ENCODE measurements around the gene KNDC1.
"Not testable (repeated sequence)": the region's sequence is repeated elsewhere in the genome, so short reads cannot be mapped to it uniquely, and the experiment has no call there.

Gene KNDC1

DNA sequence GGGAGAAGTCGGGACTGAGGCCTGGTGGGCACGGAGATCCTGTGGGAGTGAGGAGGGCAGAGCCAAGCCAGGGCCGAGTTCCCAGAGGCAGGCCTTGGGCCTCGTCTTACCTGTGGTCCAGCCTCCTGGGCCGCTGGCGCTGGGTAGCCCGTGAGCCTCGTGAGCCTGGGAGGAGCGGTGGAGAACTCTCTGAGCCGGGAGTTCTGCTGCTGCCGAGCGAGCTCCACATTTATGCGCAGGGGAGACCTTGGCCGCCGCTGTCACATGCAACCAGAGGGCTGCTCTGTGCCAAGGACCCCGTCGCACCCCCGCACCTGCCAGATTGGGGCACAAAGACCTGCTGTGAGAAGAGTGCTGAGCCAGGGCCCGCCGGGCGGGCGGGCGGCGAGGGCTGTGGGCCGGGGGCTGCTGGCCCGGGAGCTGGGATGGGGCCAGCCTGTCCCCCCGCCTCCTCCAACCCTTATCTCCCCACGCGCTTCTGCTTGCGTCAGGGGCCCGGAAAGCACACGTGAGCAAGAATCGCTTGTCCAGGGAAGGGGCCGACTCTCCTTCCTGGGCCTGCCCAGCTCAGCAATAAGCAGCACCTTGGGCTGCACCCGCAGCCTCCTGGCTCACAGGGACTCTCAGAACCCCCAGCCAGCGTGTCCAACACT is 87.8 kb downstream of the KNDC1 start:
- DNase-seq: no peak

DNA sequence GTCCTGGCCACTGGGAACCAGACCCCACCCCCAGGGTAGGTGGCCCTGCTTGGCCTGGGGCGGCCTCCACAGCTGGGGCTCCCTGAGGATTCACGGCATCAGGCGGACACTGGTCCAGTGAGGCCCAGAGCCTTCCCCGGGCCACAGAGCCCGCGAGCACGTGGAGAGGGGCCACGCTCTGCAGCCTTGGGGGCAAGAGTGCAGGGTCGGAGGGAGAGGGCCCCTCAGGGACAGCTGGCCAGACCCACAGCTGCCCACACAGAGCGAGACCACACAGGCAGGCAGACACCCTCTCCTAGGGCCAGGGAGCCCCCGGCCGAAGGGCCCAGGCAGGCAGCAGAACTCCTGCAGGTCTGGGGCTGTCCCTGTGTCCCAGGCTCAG is 88.3 kb downstream of the KNDC1 start:
- no peak for DNase-seq

DNA sequence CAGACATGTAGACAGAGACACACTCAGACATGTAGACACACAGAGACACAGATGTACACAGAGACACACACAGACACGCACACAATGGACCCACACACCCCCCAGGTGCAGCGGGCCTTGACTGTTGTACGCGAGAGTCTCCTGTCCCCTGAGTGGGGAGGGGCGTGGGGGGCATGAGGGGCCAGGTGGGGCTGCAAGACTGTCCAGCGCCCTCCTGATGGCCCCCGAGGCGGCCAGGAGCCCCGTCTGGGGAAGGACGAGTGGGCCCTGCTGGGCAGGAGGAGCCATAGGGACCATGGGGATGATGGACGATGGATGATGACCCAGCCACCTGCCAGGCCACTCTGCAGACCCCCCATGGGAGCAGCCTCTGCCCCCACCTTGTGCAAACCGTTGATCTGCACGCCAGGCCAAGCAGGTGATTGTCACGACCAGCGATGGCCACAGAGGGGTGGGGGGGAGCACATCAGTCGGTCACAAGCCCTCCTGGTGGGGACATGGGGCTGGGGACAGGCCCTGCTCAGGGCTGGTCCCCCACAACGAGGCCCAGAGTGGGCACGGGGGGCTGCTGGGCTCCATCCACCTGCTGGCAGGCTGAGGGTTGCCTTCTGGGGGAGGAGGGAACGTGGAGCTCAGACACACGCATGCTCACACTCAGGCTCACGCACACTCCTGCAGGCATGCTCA is 89.2 kb downstream of the KNDC1 start:
- DNase-seq: no peak

DNA sequence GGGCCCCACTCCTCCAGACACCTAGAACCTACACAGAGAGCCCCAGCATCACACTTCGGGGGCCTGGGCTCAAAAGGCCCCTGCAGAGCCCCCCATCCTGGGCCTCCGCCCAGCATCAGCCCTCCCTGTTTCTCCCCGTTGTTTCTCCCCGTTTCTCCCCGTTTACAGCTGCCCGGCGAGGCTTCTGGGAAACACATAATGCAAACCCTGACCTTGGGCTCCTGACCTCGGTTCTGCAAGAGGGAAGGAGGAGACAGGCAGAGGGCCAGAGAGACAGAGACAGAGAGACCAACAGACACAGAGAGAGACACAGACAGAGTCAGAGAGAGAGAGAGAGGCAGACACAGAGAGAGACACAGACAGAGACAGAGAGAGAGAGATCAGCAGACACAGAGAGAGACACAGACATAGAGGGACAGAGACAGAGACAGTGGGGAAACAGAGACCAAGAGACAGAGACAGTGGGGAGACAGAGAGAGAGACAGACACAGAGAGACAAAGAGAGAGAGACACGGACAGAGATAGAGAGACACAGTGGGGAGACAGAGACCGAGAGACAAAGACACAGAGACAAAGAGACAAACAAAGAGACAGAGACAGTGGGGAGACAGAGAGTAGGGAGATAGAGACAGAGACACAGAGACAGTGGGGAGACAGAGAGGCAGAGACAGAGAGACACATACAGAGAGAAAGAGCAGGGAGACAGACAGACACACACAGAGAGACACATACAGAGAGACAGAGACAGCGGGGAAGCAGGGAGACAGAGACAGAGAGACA is 90.1 kb downstream of the KNDC1 start:
- DNase-seq: no peak

DNA sequence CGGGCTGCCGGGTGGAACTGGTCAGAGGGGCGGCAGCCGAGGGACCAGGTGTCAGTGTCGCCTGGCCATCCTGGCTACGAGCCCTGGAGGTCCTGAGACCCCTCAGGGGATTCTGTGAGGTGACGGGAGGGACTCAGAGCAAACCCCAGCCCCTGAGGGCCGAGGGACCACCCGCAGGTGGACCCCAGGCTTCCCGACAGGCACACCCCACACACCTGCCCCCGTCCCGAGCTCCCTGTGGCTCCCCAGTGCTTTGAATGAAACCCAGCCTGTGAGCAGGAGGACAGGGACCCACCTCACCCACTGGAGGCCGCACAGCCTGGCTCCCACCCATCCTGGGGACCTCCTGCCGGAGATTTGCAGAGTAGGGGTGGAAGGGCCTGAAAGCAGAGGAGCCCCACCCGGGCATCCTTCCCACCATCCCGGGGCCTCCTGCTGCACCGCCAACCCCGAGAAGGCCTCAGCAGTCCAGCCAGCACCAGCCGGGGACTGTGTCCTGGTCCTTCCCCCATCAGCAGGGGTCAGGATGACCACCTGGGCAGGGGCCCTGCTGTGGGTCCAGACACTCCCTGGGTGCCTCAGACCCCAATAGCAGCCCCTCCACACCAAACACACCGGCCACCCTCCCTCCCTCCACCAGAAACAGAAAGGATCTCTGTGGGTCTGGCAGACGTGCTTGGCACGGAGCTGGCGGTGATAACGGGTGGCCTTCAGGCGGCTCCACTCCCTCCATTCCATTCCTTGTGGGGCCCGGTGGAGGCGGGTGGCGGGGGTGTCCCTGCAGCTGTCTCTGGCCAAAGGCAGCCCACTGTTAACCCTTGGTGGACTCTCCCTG is 91.6 kb downstream of the KNDC1 start:
- DNase-seq: no peak

DNA sequence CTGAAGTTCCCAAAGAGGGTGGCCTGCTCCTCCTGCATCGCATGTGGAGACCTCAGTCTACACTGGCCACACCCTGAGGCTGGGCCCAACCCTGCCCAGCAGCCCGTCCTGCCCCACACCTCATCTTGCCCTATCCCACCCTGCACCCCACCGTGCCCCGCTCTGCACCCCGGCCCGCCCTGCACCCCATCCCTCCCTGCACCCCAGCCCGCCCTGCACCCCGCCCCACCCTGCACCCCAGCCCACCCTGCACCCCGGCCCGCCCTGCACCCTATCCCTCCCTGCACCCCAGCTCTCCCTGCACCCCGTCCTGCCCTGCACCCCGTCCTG is 92.2 kb downstream of the KNDC1 start:
- no peak for DNase-seq

DNA sequence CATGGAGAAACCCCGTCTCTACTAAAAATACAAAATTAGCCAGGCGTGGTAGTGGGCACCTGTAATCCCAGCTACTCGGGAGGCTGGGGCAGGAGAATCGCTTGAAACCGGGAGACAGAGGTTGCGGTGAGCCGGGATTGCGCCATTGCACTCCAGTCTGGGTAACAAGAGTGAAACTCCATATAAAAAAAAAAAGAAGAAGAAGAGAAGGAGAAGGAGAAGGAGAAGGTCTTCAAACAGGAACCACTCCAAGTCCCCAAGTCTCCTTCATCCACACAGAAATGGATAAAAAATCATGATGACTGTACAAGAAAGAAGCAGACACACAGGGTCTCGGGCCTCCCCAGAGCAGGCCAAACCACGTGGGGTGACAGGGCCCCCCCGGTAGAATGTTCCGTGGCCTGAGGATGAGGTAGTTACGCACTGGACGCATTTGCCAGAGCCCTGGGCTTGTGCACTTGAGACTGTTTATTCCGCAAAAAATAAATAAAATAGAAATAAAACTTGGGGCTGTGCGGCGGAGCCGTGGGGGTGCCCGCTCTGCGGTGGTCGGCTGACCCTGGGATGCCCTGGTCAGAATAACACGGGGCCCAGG is 93.4 kb downstream of the KNDC1 start:
- DNase-seq: no peak

DNA sequence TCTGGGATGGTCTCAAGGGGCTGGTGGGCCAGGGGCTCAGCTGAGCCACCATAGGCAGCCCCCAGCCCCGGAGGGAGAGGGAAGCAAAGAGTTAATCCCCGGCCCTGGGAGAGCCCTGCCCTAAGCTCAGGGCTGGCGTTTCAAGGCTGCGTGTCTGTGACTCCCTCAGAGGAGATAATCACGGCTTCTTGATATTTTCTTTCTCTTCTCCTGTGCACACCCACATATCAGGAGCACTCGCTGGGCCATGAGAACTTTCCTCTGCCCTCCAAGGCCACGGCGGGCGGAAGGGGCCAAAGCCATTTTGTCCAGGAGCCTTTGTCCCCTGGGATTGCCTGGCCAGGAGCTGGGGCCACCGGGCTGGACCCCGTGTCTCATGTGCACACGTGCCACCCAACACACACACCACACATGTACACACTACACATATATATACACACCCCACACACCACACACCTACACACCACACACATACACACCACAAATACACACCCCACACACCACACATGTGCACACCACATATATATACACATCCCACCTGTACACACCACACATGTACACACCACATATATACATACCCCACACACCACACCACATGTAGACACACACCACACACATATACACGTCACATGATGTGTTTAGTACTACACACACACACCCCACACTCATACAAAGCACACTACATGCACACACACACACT is 94.6 kb downstream of the KNDC1 start:
- no peak for DNase-seq

DNA sequence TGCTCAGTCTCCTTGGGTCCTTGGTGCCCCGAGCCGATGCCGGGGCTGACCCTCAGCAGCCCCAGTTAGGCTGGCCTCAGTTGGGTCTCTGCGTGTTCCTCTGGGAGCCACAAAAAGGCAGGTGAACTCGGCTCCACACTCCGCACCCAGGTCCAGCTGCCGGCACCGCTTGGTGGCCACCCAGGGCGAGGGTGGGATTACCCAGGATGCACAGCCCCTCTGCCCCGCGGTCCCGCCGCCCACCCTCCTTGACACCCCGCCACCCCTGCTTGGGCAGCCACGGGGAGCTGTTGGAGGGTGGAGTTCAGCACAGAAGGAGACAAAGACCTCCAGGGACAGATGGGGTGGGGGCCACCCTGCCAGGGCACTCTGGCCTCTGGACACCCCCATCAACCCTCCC is 95.3 kb downstream of the KNDC1 start:
- DNase-seq: no peak

DNA sequence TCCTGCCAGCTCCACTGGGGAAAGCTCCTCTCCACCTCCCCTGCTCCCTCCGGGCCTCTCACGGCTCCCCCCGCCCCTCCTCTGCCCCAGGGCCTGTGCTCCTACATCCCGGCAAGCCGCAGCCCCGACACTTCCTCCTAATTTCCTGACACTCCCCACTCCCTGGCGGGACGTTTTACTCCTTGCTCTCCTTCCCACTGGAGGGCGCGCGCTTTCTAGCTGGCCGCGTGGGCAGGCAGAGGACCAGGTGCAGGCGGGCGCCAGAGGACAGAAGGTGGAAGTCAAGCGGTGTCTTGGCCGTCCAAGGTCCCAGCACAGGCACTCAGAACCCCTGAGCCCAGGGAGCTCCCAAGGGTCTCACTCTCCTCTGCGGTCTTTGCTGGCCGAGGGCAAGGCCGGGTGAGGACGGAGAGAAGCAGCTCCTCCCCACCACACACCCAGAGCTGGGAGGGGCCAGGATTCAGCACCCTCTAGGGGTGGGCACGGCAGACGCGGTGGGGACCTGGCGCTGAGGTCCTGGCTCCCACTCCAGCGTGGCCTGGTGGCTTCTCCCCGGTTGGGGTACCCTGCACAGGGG is 97.6 kb downstream of the KNDC1 start:
- peak; percentile 63 for DNase-seq

DNA sequence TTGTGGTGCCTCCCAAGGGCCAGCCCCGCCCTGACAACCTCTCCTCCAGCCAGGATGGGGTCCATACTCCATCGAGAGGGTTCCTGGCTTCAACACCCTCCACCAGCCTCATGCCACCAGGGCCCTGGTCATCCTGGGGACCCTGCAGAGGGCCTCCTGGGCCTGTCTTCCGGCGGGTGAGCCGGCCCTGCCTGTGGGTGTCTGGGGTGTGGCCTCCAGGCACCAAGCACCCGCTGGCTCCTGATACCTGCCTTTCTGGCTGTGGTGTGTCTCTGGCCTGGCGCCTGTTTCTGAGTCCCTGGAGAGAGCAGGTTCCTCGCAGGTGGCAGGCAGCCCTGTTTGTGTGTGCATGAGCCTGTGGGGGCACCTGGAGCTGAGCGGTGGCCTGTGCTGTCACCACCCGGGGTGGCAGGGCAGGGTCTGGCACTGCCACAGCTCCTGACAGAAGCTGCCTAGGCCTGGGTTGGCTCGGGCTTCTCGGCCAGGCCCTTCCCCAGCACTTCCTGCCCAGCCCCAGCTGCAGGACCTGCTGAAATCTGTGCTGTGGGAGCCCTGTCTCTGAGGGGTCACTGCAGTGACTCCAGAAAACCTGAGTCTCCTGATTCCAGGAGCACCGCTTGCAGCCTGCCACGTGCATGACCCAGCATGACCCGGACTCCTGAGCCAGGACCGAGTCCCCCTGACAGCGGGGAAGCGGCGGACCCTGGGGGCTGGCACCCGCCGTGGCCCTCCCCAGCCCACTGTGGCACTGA is 98.2 kb downstream of the KNDC1 start:
- no peak for DNase-seq

DNA sequence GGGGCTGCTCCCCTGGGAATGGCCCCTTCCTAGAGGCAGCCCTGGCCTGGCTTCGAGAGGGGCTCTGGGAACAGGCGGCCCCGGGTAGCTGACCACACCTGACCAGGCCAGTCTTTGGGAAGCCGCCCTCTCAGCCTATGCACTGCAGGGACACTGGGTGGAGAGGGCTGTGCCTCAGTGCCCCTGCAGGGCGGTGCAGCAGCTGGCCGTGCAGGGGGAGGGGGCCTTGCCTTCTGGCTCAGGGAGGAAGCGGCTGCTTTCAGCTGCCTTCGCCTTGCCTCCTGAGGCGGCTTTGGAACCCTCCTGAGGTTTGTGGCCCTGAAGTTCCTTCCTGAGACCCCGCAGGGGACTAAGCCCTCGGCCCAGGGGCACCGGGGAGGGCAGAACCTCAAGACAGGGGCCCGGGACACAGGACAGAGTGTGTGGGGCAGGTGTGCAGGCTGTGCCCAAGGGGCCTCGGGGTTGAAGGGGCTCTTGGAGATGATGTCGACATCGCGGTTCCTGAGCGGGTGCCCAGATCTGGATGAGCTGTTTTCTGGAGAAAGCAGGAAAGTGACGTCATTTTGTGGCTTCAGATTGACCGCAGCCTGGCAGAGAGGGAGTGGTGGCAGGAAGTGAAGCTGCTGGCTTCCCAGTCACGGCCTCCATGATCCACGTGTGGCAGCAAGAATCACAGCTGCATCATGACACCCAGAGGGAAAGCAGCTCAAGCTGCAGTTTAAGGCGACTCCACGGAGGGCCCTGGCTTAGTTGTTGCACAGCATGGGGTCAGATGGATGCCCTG is 99.0 kb downstream of the KNDC1 start:
- peak; percentile 96 for DNase-seq

DNA sequence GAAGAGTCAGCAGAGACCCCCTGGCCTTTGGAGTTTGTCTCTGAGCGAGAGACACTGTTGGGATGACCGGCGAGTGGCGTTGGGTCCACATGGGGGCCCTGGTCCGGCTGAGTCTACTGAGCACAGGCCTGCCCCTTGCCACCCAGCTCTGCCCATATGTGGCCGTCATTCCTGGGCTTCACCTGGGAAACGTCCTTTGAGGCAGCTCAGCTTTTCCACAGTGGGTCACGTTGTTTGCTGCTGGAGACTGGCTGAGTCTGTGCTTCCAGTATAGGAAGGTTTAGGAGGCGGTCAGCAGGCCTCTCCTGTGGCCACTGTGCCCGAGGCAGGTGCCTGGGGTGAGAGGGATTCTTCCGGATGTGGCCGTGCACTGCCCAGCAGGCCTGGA is 99.6 kb downstream of the KNDC1 start:
- no peak for DNase-seq

DNA sequence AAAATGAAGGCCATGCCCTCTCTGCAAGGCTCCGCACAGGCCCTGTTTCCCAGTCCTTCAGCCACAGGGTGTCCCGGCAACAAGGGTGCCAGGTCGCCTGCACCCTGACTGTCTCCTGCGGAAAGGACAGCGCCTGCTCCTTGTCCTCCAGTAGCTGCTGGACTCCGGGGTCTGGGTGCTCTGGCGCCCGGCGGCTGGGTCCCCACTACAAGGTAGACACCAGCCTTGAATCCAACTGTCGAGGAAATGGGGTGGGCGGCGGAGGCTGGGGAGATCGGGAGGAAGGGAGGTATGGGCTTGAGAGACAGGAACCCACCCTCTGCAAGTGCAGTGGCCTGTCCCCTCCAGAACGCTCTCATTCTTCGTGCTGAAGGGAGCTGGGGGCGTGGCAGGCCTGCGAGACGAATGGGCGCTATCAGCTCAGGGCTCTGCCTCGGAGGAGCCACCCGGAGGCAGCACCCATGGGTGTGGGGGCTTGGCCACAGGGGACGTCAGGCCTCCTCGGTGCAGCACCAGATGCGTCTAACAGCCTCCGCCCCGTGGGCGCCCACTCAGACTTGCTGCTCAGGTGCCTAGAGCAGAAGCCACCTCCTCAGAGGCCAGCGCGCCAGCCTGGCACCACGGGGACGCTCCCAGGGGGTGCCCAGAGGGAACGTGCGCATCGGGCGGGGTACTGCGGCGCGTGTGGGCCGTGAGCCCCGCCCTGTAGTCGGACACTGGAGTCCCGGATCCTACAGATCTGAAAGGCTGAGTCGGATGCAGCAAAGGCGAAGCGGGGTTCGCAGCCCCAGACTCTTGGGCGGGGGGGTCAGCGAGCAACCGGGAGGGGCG is 101.1 kb downstream of the KNDC1 start:
- DNase-seq: no peak

DNA sequence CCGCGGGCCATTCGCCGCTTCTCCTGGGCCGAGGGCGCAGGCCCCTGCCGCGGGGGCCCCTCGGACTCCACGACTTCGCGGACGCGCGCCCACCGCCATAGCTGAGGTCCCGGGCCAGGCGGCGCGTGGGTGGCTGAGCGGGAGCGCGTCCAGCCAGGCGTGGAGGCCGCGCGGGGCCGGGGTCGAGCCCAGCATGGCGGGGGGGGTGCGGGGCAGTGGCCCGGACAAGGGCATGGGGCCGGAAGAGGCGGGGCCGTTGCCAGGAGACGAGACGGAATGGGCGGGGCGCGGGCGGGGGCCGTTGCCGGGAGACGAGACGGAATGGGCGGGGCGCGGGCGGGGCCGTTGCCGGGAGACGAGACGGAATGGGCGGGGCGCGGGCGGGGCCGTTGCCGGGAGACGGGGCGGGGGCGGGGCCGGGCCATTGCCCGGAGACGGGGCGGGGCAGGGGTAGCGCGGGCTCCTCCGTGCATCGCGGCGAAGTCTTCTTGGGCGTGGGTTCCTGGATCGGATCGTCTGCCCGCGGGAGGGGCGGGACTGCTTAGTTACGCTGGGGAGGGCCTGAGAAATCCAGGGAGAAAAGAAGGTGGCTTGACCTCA is 101.8 kb downstream of the KNDC1 start:
- DNase-seq: peak; percentile 46

DNA sequence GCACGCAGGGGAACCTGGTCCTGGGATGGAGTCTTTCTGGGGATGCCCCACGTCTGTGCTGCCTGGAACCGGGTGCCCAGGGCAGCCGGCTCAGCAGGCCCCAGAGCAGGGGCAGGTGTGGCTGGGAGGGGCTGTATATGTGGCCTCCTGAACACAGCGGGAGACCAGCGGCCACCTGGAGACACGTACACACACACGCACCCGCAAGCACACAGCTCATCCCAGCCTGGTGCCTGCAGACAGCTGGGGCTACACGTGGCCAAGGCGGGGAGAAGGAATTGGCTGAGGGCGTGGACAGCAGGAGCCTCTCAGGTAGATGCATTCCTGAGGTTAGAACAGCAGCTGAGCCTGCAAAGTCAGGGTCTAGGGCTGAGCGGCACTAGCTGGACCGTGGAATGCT is 102.7 kb downstream of the KNDC1 start:
- no peak for DNase-seq

DNA sequence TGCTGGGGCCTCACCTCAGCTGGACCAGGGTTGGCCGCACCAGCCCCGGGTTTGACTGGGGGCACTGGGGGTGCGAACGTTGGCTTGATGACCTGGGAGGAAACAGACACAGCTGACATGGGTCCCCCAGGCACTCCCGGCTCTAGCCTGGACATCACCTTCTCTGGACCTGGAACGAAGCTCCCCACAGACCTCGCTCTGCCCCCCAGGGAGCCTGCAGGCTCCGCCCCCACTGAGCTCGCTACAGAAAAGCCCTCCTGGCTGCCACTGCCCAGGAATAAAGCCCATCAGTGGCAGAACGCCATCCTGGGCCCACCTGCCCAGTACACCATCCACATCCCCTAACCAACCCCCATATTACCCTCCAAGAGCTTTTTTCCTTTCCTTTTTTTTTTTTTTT is 103.7 kb downstream of the KNDC1 start:
- no peak for DNase-seq

DNA sequence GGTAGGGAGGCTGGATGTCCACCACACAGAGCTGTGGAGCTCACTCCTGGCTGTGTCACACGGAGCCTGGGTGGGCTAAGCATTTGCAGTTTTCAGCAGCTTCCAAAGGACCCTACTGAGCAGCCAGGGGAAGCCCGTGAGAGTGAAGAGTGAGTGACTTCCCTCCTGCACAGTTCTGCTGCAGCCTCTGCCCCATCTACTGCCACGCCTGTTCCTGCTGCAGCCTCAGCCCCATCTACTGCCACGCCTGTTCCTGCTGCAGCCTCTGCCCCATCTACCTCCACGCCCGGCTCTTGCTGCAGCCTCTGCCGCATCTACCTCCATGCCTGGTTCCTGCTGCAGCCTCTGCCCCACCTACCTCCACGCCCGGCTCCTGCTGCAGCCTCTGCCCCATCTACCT is 104.4 kb downstream of the KNDC1 start:
- no peak for DNase-seq

DNA sequence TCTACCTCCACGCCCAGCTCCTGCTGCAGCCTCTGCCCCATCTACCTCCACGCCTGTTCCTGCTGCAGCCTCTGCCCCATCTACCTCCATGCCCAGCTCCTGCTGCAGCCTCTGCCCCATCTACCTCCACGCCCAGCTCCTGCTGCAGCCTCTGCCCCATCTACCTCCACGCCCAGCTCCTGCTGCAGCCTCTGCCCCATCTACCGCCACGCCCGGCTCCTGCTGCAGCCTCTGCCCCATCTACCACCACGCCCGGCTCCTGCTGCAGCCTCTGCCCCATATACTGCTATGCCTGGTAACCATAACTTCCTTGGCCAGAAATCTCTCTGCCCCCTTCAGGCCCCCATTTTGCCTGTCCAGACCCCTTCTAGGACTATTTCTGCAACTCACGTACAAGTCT is 105.0 kb downstream of the KNDC1 start:
- DNase-seq: not testable (repeated sequence)
